Measurements from ENCODE around the gene AK8.

DNA sequence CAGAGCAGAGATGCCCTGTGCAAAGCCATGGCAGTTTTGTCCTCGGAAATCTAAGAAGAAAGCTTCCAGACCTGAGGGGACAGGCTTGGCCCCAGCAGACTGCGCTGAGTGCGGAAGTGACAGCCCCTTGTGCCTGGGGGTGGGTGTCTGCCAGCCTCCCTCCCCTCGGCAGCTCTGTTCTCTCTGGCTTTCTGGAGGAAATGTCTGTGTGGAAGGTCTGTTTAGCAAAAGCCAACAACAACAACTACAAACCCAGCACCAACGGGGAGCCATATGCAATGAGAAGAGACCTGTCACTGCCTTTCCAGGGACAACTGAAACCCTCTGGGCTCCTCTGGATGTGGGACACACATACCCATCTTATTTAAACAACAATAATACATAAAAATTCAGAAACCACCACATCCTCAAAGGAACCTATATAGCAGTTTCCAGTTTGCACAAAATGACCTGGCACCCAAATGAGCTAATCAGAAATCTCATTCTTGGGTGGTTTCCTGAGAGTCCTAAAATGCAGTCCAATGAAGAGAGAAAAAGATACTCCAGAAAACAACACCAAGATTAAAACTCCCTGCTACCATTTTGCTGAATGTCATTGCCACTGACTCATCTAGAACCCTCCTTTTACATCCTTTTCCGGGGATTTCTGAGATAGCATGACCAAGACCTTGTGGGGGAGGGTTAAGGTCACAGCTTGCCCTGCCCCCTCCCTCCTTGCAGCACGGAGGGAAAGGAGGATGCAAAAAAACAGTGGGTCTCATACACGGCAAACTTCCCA is 97.7 kb downstream of the AK8 start:
- TF ChIP-seq, protein P1, sequence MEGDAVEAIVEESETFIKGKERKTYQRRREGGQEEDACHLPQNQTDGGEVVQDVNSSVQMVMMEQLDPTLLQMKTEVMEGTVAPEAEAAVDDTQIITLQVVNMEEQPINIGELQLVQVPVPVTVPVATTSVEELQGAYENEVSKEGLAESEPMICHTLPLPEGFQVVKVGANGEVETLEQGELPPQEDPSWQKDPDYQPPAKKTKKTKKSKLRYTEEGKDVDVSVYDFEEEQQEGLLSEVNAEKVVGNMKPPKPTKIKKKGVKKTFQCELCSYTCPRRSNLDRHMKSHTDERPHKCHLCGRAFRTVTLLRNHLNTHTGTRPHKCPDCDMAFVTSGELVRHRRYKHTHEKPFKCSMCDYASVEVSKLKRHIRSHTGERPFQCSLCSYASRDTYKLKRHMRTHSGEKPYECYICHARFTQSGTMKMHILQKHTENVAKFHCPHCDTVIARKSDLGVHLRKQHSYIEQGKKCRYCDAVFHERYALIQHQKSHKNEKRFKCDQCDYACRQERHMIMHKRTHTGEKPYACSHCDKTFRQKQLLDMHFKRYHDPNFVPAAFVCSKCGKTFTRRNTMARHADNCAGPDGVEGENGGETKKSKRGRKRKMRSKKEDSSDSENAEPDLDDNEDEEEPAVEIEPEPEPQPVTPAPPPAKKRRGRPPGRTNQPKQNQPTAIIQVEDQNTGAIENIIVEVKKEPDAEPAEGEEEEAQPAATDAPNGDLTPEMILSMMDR (IDR thresholded peaks at IDR 0.05; ENCODE audit: low read length) = no peak
- no peak for TF ChIP-seq EZH2 (IDR thresholded peaks at IDR 0.05; ENCODE audit: borderline replicate concordance, low read length)

All from OCI-LY1 (cell line).